EL (cell line): ENCODE results near the gene PRKACA.
"Not testable (repeated sequence)": the region's sequence is repeated elsewhere in the genome, so short reads cannot be mapped to it uniquely, and the experiment has no call there.

Experiments used
- DNase-seq: peaks from one replicate; pipeline ENCODE4 v3.0.0-alpha.2; 2016

PRKACA gene

DNA sequence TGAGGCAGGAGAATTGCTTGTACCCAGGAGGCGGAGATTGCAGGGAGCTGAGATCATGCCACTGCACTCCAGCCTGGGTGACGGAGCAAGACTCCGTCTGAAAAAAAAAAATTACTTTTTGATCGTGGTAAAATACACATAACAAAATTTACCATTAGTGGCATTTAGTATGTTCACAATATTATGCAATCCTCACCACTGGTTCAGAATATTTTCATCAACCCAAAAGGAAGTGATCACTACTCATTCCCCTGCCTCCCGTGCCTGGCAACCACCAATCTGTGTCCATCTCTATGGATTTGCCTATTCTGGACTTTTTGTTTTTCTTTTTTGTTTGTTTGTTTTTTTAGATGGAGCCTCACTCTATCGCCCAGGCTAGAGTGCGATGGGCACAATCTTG lies 54.5 kb downstream of the PRKACA start:
- no peak for DNase-seq

GRCh38 chr19:14062558-14062855 lies 55.1 kb downstream of the PRKACA start:
- no peak for DNase-seq

GRCh38 chr19:14061751-14062557 lies 55.6 kb downstream of the PRKACA start, which contains the start of gene PALM3:
PALM3 (minus strand) TSS chr19:14062076; CDS start chr19:14061980, 96 bp downstream.
- DNase-seq: no peak

GRCh38 chr19:14061081-14061749 lies 56.3 kb downstream of the PRKACA start:
- DNase-seq: no peak

- no peak for DNase-seq
These were observed 57.9 kb downstream of the PRKACA start for GRCh38 chr19:14059652-14060155.

GRCh38 chr19:14059093-14059480 lies 58.5 kb downstream of the PRKACA start:
- DNase-seq: no peak

DNA sequence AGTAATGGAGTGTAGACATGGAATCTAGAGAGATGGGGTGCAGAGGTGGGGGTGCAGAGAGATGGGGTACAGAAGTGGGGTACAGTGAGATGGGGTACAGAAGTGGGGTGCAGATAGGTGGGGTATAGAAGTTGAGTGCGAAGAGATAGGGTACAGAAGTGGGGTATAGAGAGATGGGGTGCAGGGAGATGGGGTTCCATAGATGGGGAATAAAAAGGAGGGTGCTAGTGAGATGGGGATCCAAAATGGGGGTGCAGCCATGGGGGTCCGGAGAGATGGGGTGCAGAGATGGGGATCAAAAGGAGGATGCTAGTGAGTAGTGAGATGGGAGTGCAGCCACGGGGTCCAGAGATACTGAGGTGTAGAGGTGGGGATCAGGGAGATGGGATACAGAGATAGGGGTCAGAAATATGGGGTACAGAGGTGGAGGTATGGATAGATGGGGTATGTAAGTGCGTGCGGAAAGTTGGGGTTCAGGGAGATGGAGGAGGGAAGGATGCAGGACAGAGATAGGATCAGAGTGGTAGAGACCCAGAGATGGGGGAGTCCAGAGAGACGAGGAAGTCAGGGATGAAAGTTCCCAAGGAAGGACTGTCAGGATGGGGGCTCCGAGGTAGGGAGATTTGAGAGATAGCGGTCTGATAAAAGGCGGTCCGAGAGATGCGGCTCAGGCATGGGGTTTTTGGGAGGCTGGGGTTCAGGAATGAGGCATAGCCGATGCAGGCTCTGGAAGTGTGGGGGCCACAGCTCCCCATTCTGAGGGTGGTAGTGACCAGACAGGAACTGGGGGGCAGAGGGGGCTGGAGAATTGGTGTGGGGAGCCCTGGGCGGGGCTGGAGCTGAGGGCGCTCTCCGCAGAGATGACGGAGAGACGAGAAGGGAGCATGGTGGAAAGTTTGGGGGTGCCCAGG lies 59.1 kb downstream of the PRKACA start:
- DNase-seq: no peak

DNA sequence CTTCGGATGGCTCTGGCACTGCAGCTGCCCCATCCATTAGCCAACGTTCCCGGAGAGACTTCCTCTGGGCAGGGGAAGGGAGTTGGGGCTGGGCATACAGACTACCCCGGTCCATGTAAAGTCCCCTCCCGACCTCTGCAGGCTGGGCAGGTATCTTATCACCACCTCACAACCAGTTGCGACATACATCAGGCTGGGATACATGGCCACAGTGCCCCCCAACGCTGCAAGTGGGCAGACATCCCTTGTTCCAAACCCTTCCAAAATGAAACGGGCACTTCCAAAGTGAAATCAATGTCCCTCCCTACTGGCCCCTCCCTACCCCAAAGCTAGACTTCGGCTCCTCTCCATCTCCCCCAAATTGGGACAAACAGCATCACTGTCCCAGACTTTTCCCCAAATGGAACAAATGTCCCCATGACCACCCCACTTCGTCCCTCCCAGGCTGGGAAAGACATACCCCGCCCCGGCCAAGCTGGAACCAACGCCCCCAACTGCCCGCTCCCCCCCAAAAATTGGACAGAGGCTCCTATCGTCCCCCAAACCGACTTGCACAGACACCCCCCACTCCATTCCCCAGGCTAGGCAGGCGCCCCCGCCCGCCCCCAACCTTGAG lies 60.7 kb downstream of the PRKACA start:
- no peak for DNase-seq

GRCh38 chr19:14056069-14056666 lies 61.4 kb downstream of the PRKACA start:
- DNase-seq: no peak

GRCh38 chr19:14055396-14055795 lies 62.2 kb downstream of the PRKACA start:
- no peak for DNase-seq

GRCh38 chr19:14054721-14055120 lies 62.8 kb downstream of the PRKACA start:
- no peak for DNase-seq

DNA sequence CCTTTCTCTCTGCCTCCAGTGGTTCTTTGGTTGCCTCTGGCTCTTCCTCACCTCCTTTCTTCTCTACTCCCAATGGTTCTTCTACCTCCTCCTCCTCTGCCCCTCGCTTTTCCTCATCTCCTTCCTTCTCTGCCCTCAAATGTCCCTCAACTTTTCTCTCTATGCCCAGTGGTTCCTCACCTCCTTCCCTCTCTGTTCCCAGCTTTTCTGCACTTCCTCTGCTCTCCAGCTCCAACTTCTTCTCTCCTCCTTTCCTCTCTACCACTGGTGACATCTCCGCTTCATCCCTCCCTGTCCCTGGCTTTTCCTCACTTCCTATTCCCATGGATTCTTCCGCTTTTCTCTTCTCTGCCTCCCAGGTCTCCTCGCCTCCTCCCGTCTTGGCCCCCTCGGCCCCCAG lies 63.5 kb downstream of the PRKACA start:
- DNase-seq: no peak

DNA sequence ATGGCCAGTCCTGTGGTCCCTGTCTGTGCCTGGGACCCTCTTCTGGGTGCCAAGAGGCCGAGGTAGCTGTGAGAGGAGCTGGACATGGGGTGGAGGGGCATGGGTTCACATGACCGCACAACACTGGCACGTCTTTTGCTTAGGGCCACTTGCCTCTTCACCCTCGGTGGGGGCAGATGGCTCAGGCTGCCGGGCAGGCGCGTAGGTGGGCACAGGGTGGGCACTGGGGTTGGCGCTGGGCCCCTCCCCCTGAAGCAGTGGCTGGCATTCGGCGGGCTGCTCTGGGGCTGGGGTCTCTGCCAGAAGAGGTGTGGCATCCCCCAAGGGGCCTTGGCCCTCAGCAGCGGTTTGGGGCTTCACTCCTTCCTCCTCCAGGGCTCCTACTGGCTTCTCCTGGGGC lies 64.1 kb downstream of the PRKACA start:
- no peak for DNase-seq

GRCh38 chr19:14053032-14053431 lies 64.5 kb downstream of the PRKACA start:
- no peak for DNase-seq

DNA sequence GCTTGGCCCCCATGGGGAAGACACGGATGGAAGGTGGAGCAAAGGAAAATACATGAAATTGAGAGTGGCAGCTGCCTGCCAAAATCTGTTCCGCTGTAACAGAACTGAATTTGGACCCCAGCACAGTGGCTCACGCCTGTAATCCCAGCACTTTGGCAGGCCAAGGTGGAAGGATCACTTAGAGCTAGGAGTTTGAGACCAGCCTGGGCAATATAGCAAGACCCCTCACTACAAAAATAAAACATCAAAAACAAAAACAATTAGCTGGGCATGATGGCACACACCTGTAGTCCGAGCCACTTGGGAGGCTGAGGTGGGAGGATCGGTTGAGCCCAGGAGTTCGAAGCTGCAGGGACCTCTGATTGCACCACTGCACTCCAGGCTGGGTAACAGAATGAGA lies 65.1 kb downstream of the PRKACA start:
- DNase-seq: no peak

DNA sequence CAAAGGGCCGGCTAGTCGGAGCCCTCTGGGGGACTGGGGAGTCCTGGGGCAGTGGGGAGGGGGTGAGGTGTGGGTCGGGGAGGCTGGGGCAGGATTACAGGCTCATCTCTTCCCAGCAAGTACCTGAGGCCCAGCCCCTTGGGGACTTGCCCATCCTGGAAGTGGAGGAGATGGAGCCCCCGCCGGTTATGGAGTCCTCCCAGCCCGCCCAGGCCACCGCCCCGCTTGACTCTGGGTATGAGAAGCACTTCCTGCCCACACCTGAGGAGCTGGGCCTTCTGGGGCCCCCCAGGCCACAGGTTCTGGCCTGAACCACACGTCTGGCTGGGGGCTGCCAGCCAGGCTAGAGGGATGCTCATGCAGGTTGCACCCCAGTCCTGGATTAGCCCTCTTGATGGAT lies 65.6 kb downstream of the PRKACA start:
- DNase-seq: no peak

DNA sequence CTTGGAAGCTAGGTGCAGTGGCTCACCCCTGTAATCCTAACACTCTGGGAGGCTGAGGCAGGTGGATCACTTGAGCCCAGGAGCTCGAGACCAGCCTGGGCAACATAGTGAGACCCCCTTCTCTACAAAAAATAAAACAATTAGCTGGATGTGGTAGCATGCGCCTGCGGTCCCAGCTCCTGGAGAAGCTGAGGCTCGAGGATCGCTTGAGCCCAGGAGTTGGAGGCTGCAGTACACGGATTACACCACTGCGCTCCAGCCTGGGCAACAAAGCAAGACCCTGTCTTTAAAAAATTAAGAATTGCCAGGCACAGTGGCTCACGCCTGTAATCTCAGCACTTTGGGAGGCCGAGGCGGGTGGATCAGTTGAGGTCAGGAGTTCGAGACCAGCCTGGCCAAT lies 66.6 kb downstream of the PRKACA start:
- DNase-seq: not testable (repeated sequence)

DNA sequence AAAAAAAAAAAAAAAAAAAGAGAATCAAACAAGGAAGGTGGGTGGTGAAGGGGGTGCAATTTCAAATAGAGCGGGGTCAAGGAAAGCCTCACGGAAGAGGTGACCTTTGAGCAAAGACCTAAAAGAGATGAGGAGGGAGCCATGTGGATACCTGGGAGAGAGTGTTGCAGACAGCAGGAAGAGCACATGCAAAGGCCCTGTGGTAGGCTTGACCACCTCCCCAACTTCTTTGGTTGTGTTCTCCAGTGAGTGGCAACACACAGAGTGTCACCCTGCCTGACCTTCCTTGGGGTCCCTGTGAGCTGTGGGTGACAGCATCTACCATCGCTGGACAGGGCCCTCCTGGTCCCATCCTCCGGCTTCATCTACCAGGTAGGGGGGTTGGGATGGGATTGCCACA lies 67.0 kb downstream of the PRKACA start:
- DNase-seq: no peak

DNA sequence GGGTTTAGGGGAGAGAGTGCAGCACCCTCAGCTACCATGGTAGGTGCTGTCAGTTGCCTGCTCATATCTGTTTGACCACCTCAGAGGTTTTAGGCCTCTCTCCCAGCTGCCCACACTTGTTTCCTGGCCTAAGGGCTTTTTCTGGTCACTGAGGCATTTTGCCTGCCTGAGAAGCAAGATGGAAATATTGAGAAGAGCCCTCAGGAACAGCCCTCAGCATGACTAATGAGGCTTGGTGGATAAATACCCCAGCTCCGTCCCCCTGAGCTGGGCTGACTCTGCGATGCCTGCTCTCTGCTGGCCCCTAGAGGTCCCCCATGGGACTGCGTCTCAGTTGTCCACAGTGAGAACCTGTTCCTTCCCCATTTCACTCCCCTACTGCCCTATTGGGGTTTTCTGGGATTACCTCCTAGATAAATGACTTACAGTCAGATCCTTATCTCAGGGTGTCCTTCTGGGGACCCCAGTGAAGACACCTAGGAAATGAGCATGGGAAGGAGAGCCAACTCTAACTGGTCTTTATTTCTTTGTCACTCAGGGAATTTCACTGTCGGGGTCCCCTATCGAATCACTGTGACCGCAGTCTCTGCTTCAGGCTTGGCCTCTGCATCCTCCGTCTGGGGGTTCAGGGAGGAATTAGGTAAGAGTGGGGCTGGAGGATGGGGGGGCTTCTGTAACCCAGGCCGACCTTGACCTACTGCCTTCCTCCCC lies 69.0 kb downstream of the PRKACA start:
- DNase-seq: peak; percentile 44

DNA sequence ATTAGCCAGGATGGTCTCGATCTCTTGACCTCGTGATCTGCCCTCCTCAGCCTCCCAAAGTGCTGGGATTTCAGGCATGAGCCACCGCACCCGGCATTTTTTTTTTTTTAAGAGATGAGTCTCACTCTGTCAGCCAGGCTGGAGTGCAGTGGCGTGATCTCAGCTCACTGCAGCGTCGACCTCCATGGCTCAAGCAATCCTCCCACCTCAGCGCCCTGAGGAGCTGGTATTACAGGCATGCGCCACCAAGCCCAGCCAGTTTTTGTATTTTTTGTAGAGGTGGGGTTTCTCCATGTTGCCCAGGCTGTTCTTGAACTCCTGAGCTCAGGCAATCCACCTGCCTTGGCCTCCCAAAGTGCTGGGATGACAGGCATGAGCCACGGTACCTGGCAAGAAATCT lies 69.7 kb downstream of the PRKACA start:
- DNase-seq: not testable (repeated sequence)

- DNase-seq: peak; percentile 52
These were observed 74.6 kb downstream of the PRKACA start for GRCh38 chr19:14042659-14043608.
